Endodermal cell (in vitro differentiated cells): ENCODE data around the gene PTPRQ. TPM values are rescaled to one million over a fixed set of nuclear protein-coding genes. Genes with fewer than 3 reads are reported as not detected.

Experiments
- DNase-seq: peaks from one replicate; pipeline ENCODE4 v3.0.0-alpha.2; 2017
- H3K27ac ChIP-seq: 2 replicates; pipeline ENCODE4 v1.5.1; 2013; ENCODE audit warnings: mild to moderate bottlenecking, low read depth, low read length, moderate library complexity
- H3K27me3 ChIP-seq: 2 replicates; pipeline ENCODE4 v1.6.1; 2013; ENCODE audit warnings: mild to moderate bottlenecking, low read length, moderate library complexity; ENCODE audit not compliant: insufficient read depth, control insufficient read depth, poor library complexity, severe bottlenecking
- H3K36me3 ChIP-seq: 2 replicates; pipeline ENCODE4 v1.7.0; 2013; ENCODE audit warnings: mild to moderate bottlenecking, low read length, moderate library complexity; ENCODE audit not compliant: control insufficient read depth, insufficient read depth
- H3K4me1 ChIP-seq: one replicate; pipeline ENCODE4 v1.7.0; 2013; ENCODE audit warnings: low read length; ENCODE audit not compliant: control insufficient read depth, insufficient read depth
- H3K4me3 ChIP-seq: 2 replicates; pipeline ENCODE4 v1.5.1; 2013; ENCODE audit warnings: mild to moderate bottlenecking, low read length, moderate library complexity
- H3K9ac ChIP-seq: 2 replicates; pipeline ENCODE4 v1.6.1; 2013; ENCODE audit warnings: mild to moderate bottlenecking, low read length, moderate library complexity; ENCODE audit not compliant: poor library complexity, severe bottlenecking; ENCODE audit errors: extremely low read depth
- H3K9me3 ChIP-seq: 2 replicates; pipeline ENCODE4 v1.6.1; 2013; ENCODE audit warnings: mild to moderate bottlenecking, low read length, moderate library complexity; ENCODE audit not compliant: control insufficient read depth
- H3K27ac Mint-ChIP-seq: 2 replicates; pipeline ENCODE4 v1.8.0; 2020; ENCODE audit warnings: mixed read lengths
- H3K27me3 Mint-ChIP-seq: 2 replicates; pipeline ENCODE4 v1.8.0; 2021; ENCODE audit warnings: mild to moderate bottlenecking, mixed read lengths; ENCODE audit not compliant: insufficient read depth
- H3K36me3 Mint-ChIP-seq: 2 replicates; pipeline ENCODE4 v1.8.0; 2020; ENCODE audit warnings: low read depth, mixed read lengths
- H3K4me1 Mint-ChIP-seq: 2 replicates; pipeline ENCODE4 v1.8.0; 2020; ENCODE audit warnings: mixed read lengths
- H3K4me3 Mint-ChIP-seq: 2 replicates; pipeline ENCODE4 v1.8.0; 2020; ENCODE audit warnings: mild to moderate bottlenecking, moderate library complexity, mixed read lengths
- H3K9me3 Mint-ChIP-seq: 2 replicates; pipeline ENCODE4 v1.8.0; 2020; ENCODE audit warnings: mild to moderate bottlenecking, mixed read lengths
- WGBS, 2 experiments: methylation state at CpG; one replicate each; pipeline versions ENCODE4 v1.1.5 to v1.1.7; 2013; ENCODE audit warnings: missing lambda C conversion rate in 2 of 2, mixed read lengths in 1 of 2; ENCODE audit not compliant: insufficient coverage in 1 of 2, insufficient read length in 1 of 2; 5-methylcytosine and 5-hydroxymethylcytosine counted together
- total RNA-seq, 2 donors: library from RNA; stranded (reverse); fragmentation: NEBNext Ultra II Directional in 1 of 2; extraction: Animal tissue kit (Norgen Biotek cat#: 25700) in 1 of 2; gene quantifications; 2 replicates in 1 of 2; 3 replicates in 1 of 2; pipeline ENCODE4 v1.2.1, GENCODE V29; 2021
- TF ChIP-seq, protein P1 (sequence below): fragments of 200-600 bp; sonication (generic); conservative IDR thresholded peaks from 2 replicates; pipeline ENCODE4 v1.5.0; 2021; ENCODE audit warnings: antibody characterized with exemption, mild to moderate bottlenecking

The PTPRQ gene
- total RNA-seq, 2 donors from 2014 or later = 0.13 TPM; not detected in 1

DNA sequence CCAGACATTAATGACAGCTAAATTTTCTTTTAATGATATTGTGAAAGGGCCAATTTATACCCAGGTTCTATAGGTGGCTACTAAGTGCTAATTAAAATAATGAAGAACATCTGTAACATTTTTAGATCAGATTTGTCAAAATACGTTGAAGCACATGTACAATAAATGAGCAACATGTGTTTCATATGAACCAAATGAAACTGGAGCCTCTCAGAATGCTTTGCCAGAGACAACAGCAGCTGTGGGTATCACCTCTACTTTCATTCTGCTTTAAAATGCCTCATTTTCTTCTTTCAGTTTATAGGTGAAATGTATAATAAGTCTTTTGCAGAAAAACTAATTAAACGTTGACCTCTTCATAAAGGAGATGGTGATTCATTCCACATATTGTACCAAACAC is 237.3 kb downstream of the PTPRQ start:
- Mint-ChIP-seq H3K27ac (no peak overlapping the region), H3K9me3 (no peaks in the 10 kb centered on the region), H3K27me3 (no peaks in the 10 kb centered on the region), H3K4me3 (no peak overlapping the region), H3K4me1 (peaks cover 5% of the 10 kb centered on the region), H3K36me3 (no peaks in the 10 kb centered on the region)
- TF ChIP-seq, protein P1, sequence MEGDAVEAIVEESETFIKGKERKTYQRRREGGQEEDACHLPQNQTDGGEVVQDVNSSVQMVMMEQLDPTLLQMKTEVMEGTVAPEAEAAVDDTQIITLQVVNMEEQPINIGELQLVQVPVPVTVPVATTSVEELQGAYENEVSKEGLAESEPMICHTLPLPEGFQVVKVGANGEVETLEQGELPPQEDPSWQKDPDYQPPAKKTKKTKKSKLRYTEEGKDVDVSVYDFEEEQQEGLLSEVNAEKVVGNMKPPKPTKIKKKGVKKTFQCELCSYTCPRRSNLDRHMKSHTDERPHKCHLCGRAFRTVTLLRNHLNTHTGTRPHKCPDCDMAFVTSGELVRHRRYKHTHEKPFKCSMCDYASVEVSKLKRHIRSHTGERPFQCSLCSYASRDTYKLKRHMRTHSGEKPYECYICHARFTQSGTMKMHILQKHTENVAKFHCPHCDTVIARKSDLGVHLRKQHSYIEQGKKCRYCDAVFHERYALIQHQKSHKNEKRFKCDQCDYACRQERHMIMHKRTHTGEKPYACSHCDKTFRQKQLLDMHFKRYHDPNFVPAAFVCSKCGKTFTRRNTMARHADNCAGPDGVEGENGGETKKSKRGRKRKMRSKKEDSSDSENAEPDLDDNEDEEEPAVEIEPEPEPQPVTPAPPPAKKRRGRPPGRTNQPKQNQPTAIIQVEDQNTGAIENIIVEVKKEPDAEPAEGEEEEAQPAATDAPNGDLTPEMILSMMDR = no peak
- no peaks in the 10 kb centered on the region for H3K4me1 ChIP-seq
- no peak overlapping the region for H3K9ac ChIP-seq
- no peak overlapping the region for H3K4me3 ChIP-seq
- H3K27me3 ChIP-seq = no peaks in the 10 kb centered on the region
- 96 to 100% methylated on average over 1 of the region's 2 CpGs for WGBS, 2 experiments
- H3K27ac ChIP-seq = no peak overlapping the region
- no peaks in the 10 kb centered on the region for H3K36me3 ChIP-seq
- H3K9me3 ChIP-seq = no peaks in the 10 kb centered on the region
- DNase-seq = no peak

DNA sequence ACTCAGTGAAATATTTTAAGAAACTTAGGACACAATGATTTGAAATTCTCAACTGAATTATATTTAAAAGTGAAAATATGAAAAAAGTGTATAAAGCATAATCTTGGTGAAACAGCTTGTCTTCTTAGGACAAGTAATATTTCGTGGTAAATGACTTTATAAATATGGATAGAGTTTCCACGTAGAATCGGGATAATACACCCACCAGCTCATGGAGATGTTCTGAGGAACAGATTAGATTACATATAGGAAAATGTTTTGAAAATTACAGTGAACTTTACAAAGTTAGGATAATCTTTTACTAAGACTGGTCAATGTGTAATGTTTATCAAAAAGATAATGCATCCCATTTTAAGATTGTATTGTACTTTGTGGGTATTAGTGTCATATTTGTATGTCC is 237.8 kb downstream of the PTPRQ start:
- no peak overlapping the region for H3K27ac Mint-ChIP-seq
- no peaks in the 10 kb centered on the region for H3K9me3 ChIP-seq
- H3K4me3 Mint-ChIP-seq = no peak overlapping the region
- H3K9ac ChIP-seq = no peak overlapping the region
- H3K4me1 Mint-ChIP-seq = peaks cover 5% of the 10 kb centered on the region
- no peak for DNase-seq
- TF ChIP-seq, protein P1 = no peak
- H3K27me3 Mint-ChIP-seq = no peaks in the 10 kb centered on the region
- no peaks in the 10 kb centered on the region for H3K36me3 Mint-ChIP-seq
- no peak overlapping the region for H3K27ac ChIP-seq
- H3K36me3 ChIP-seq = no peaks in the 10 kb centered on the region
- whole genome bisulfite sequencing, 2 experiments = 95 to 97% methylated on average over 3 of the region's 3 CpGs
- no peaks in the 10 kb centered on the region for H3K27me3 ChIP-seq
- no peak overlapping the region for H3K4me3 ChIP-seq
- no peaks in the 10 kb centered on the region for H3K9me3 Mint-ChIP-seq
- no peaks in the 10 kb centered on the region for H3K4me1 ChIP-seq

- H3K27me3 Mint-ChIP-seq = no peaks in the 10 kb centered on the region
- Histone ChIP-seq H3K4me1 (no peaks in the 10 kb centered on the region), H3K9me3 (no peaks in the 10 kb centered on the region), H3K9ac (no peak overlapping the region), H3K27ac (no peak overlapping the region), H3K27me3 (no peaks in the 10 kb centered on the region), H3K4me3 (no peak overlapping the region), H3K36me3 (no peaks in the 10 kb centered on the region)
- DNase-seq = peak; percentile 83
- WGBS, 2 experiments = 29 to 38% methylated on average over 5 to 7 of the region's 7 CpGs
- H3K27ac Mint-ChIP-seq = no peak overlapping the region
- no peaks in the 10 kb centered on the region for H3K9me3 Mint-ChIP-seq
- peak overlapping the region; percentile 7 for H3K4me3 Mint-ChIP-seq
- no peaks in the 10 kb centered on the region for H3K36me3 Mint-ChIP-seq
- H3K4me1 Mint-ChIP-seq = peaks cover 5% of the 10 kb centered on the region
- TF ChIP-seq, protein P1 = no peak
Observed at GRCh38 chr12:80684077-80684495, 240.1 kb downstream of the PTPRQ start.
